NCI-H82 (cell line): ENCODE results near the gene SRRM2.
"Not testable (repeated sequence)": the region's sequence is repeated elsewhere in the genome, so short reads cannot be mapped to it uniquely, and the experiment has no call there.

ENCODE experiments used
- DNase-seq: peaks from one replicate; lab custom pipeline; 2025; lab: John Stamatoyannopoulos, UW

The SRRM2 gene

GRCh38 chr16:2715064-2715463 lies 37.4 kb upstream of the SRRM2 start:
- no peak for DNase-seq

- peak; percentile 19 for DNase-seq
Observed at GRCh38 chr16:2715519-2715918, 36.9 kb upstream of the SRRM2 start.

GRCh38 chr16:2715966-2716885 lies 36.2 kb upstream of the SRRM2 start:
- DNase-seq = no peak

- DNase-seq = no peak
Observed at GRCh38 chr16:2716948-2717347, 35.5 kb upstream of the SRRM2 start.

- no peak for DNase-seq
Observed at GRCh38 chr16:2717383-2718263, 34.8 kb upstream of the SRRM2 start.

GRCh38 chr16:2719328-2720063 lies 32.9 kb upstream of the SRRM2 start:
- peak; percentile 35 for DNase-seq

- no peak for DNase-seq
Observed at GRCh38 chr16:2720064-2720457, 32.4 kb upstream of the SRRM2 start, which contains the start of gene PRSS27. PRSS27 (minus strand) TSS chr16:2720224; CDS start chr16:2720160, 64 bp downstream.

GRCh38 chr16:2720719-2721633 lies 31.5 kb upstream of the SRRM2 start:
- peak; percentile 95 for DNase-seq

GRCh38 chr16:2721634-2722173 lies 30.7 kb upstream of the SRRM2 start:
- DNase-seq = not testable (repeated sequence)

- no peak for DNase-seq
Observed at GRCh38 chr16:2724088-2724676, 28.3 kb upstream of the SRRM2 start.

GRCh38 chr16:2724816-2725348 lies 27.6 kb upstream of the SRRM2 start:
- no peak for DNase-seq

- DNase-seq = no peak
Observed at GRCh38 chr16:2726923-2727322, 25.5 kb upstream of the SRRM2 start.

GRCh38 chr16:2728034-2728433 lies 24.4 kb upstream of the SRRM2 start:
- no peak for DNase-seq

- DNase-seq = no peak
Observed at GRCh38 chr16:2734844-2735515, 17.5 kb upstream of the SRRM2 start.

- DNase-seq = no peak
Observed at GRCh38 chr16:2736476-2737237, 15.8 kb upstream of the SRRM2 start.

GRCh38 chr16:2737238-2737605 lies 15.2 kb upstream of the SRRM2 start:
- no peak for DNase-seq

GRCh38 chr16:2737895-2738418 lies 14.5 kb upstream of the SRRM2 start:
- DNase-seq = no peak

GRCh38 chr16:2738615-2739014 lies 13.8 kb upstream of the SRRM2 start:
- no peak for DNase-seq
